Measurements from ENCODE around the gene NOL3. TPM values are rescaled to one million over a fixed set of nuclear protein-coding genes. Genes with fewer than 3 reads are reported as not detected.

NOL3 gene
- polyA plus RNA-seq, 1 of the 3 experiments (the other 2 are of a cell fraction), result 34.1 TPM

DNA sequence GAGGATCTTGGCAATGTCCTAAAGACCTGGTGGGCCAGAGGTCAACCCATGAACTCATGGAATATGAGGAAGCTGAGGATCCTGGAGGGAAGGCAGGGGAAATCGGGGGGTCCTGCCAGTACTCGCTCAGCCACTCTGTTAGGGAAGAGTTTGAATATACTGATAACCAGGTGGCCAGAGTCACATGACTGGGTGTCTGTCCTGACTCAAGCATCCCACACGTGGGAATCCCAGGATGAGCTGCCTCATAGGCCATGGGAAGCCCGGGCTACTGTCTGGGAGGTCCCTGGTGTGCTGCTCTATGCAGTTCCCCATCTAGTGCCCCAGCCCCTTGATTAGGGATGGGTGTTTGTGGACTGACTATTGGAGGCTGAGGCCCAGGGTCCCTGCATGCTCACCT lies 18.0 kb downstream of the NOL3 start:
- ChIA-PET CTCF (interaction anchor here (1.0 to 3.5 kb wide), 4 partner anchors 14 to 211 kb away, joined by 3 to 11 read pairs (median 5); no protein-coding TSS in a partner anchor), POLR2A (no interaction called here)
- Histone ChIP-seq H2AFZ (ENCODE audit: low read depth) (no peak overlapping the region), H3K36me3 (replicated peaks in 1 of 2; ENCODE audit: control insufficient read depth in 1 of 2, insufficient read depth in 2 of 2, low read length in 1 of 2) (peaks cover 0 to 4% of the 10 kb centered on the region in 2 experiments), H3K9me3 (no peaks in the 10 kb centered on the region), H3K9ac (no peak overlapping the region), H3K4me3 (ENCODE audit: low read depth in 2 of 2, low read length in 1 of 2) (no peak overlapping the region), H4K20me1 (ENCODE audit: insufficient read depth) (peaks cover 11% of the 10 kb centered on the region), H3K79me2 (ENCODE audit: insufficient read depth) (peaks cover 18% of the 10 kb centered on the region), H3K27me3 (ENCODE audit: insufficient read depth) (no peaks in the 10 kb centered on the region), H3F3A (replicated peaks; ENCODE audit: insufficient read depth) (peaks cover 22% of the 10 kb centered on the region), H3K4me1 (ENCODE audit: control insufficient read depth in 1 of 2, insufficient read depth in 2 of 2, low read depth in 1 of 2, low read length in 1 of 2) (peaks cover 22 to 24% of the 10 kb centered on the region in 2 experiments), H3K9me2 (no peaks in the 10 kb centered on the region), H3K4me2 (no peak overlapping the region), H3K27ac (ENCODE audit: low read depth in 2 of 2, low read length in 1 of 2) (no peak overlapping the region)
- WGBS (ENCODE audit: low lambda C conversion rate), result no CpG with 5 or more reads among the region's 4 CpGs
- TF ChIP-seq RAD21 (IDR thresholded peaks at IDR 0.05; ENCODE audit: low read length), result no peak
- DNase-seq, result no peak

DNA sequence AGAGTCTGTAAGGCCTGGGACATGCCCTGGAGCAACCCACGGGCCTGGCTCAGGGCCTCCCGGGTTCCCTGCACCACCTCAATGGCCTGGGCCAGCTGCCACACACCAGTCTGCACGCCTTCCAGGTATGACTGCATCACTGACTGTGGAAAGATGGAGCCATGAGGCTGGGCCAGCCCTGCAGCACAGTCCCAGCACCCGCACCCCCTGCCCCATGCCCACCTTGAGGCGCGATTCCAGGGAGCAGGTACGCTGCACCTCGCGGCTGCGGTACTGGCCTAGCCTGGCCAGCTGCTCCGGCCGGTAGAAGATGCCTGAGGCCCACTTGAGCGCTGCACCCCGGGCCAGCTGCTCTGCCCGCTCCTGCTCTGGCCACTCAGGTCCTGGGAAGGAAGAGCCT lies 18.5 kb downstream of the NOL3 start:
- peaks cover 16% of the 10 kb centered on the region for H4K20me1 ChIP-seq (ENCODE audit: insufficient read depth)
- H3K36me3 ChIP-seq (replicated peaks in 1 of 2; ENCODE audit: control insufficient read depth in 1 of 2, insufficient read depth in 2 of 2, low read length in 1 of 2), result peaks cover 0 to 9% of the 10 kb centered on the region in 2 experiments
- peaks cover 25 to 28% of the 10 kb centered on the region in 2 experiments for H3K4me1 ChIP-seq (ENCODE audit: control insufficient read depth in 1 of 2, insufficient read depth in 2 of 2, low read depth in 1 of 2, low read length in 1 of 2)
- no peak overlapping the region for H3K4me3 ChIP-seq (ENCODE audit: low read depth in 2 of 2, low read length in 1 of 2)
- TF ChIP-seq EZH2phosphoT487 (IDR thresholded peaks at IDR 0.05; ENCODE audit: borderline replicate concordance, low read depth) (no peak), SMC3 (IDR thresholded peaks at IDR 0.05; ENCODE audit: low read depth, low read length) (no peak), RAD21 (IDR thresholded peaks at IDR 0.05; ENCODE audit: low read length) (no peak), RCOR1 (IDR thresholded peaks at IDR 0.05; ENCODE audit: low read length) (no peak)
- TF ChIP-seq, protein P1, sequence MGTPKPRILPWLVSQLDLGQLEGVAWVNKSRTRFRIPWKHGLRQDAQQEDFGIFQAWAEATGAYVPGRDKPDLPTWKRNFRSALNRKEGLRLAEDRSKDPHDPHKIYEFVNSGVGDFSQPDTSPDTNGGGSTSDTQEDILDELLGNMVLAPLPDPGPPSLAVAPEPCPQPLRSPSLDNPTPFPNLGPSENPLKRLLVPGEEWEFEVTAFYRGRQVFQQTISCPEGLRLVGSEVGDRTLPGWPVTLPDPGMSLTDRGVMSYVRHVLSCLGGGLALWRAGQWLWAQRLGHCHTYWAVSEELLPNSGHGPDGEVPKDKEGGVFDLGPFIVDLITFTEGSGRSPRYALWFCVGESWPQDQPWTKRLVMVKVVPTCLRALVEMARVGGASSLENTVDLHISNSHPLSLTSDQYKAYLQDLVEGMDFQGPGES (IDR thresholded peaks at IDR 0.05; ENCODE audit: low read depth, low read length), result no peak
- H3F3A ChIP-seq (replicated peaks; ENCODE audit: insufficient read depth), result peaks cover 22% of the 10 kb centered on the region
- WGBS (ENCODE audit: low lambda C conversion rate), result 91% methylated on average over 8 of the region's 15 CpGs
- no peak overlapping the region for H3K4me2 ChIP-seq
- no peak overlapping the region for H2AFZ ChIP-seq (ENCODE audit: low read depth)
- ChIA-PET POLR2A (interaction anchor here (0.6 kb wide), 1 partner anchor 819 kb away, joined by 3 read pairs; no protein-coding TSS in a partner anchor), CTCF (interaction anchor here (1.0 to 3.5 kb wide), 7 partner anchors 9 to 212 kb away, joined by 3 to 11 read pairs (median 3); partner anchors contain the start of gene NOL3)
- H3K9me3 ChIP-seq, result no peaks in the 10 kb centered on the region
- no peaks in the 10 kb centered on the region for H3K27me3 ChIP-seq (ENCODE audit: insufficient read depth)
- no peak for DNase-seq
- H3K9me2 ChIP-seq, result no peaks in the 10 kb centered on the region
- H3K79me2 ChIP-seq (ENCODE audit: insufficient read depth), result peaks cover 22% of the 10 kb centered on the region
- no peak overlapping the region for H3K9ac ChIP-seq
- H3K27ac ChIP-seq (ENCODE audit: low read depth in 2 of 2, low read length in 1 of 2), result no peak overlapping the region

DNA sequence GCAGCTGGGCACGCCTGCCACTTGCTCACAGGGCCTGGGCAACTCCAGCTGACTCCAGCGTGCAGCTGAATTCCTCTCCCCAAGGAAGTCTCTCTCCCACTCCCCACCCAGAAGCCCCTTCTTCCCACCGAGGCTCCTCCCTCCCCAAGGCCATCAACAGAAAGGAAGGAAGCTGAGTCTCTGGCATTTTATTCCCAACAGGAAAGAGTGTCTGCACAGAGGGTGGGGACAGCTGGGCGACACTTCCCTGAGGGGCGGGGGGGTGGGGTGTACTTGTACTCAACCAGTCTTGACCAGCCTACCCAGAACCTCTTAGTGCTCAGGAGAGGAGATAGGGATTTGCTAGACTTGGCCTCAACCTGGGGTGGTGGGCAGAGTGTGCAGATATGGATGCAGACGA lies 19.7 kb downstream of the NOL3 start, which contains the start of gene EXOC3L1:
Gene EXOC3L1 (minus strand): TSS at position 96 of the 400 bp plus-strand sequence. CDS start 460 bp downstream, outside the sequence.
- no peaks in the 10 kb centered on the region for H3K9me3 ChIP-seq
- H3K4me1 ChIP-seq (ENCODE audit: control insufficient read depth in 1 of 2, insufficient read depth in 2 of 2, low read depth in 1 of 2, low read length in 1 of 2), result peaks cover 25 to 29% of the 10 kb centered on the region in 2 experiments
- no peak within 1 kb of the TSS for H3K4me2 ChIP-seq
- ChIA-PET POLR2A (interaction anchor here (1.2 kb wide), 1 partner anchor 29 kb away, joined by 3 read pairs; no protein-coding TSS in a partner anchor), CTCF (interaction anchor here (1.1 to 3.5 kb wide), 5 partner anchors 8 to 213 kb away, joined by 3 to 11 read pairs (median 4); partner anchors contain the start of gene NOL3)
- peaks cover 23% of the 10 kb centered on the region for H3F3A ChIP-seq (replicated peaks; ENCODE audit: insufficient read depth)
- DNase-seq, result no peak
- peaks cover 34% of the 10 kb centered on the region for H3K79me2 ChIP-seq (ENCODE audit: insufficient read depth)
- no peak within 1 kb of the TSS for H3K9ac ChIP-seq
- H3K27ac ChIP-seq (ENCODE audit: low read depth in 2 of 2, low read length in 1 of 2), result no peak within 1 kb of the TSS
- H4K20me1 ChIP-seq (ENCODE audit: insufficient read depth), result peaks cover 21% of the 10 kb centered on the region
- WGBS (ENCODE audit: low lambda C conversion rate), result 69% methylated on average over 5 of the region's 6 CpGs
- no peak for TF ChIP-seq SIN3A (IDR thresholded peaks at IDR 0.05; ENCODE audit: borderline replicate concordance, low read depth, low read length)
- no peak for TF ChIP-seq SMC3 (IDR thresholded peaks at IDR 0.05; ENCODE audit: low read depth, low read length)
- peaks cover 5 to 21% of the 10 kb centered on the region in 2 experiments for H3K36me3 ChIP-seq (replicated peaks in 1 of 2; ENCODE audit: control insufficient read depth in 1 of 2, insufficient read depth in 2 of 2, low read length in 1 of 2)
- no peaks in the 10 kb centered on the region for H3K27me3 ChIP-seq (ENCODE audit: insufficient read depth)
- no peak within 1 kb of the TSS for H3K4me3 ChIP-seq (ENCODE audit: low read depth in 2 of 2, low read length in 1 of 2)
- H3K9me2 ChIP-seq, result no peaks in the 10 kb centered on the region
- H2AFZ ChIP-seq (ENCODE audit: low read depth), result no peak within 1 kb of the TSS
